ENCODE results near the gene PPP1R8. TPM values are rescaled to one million over a fixed set of nuclear protein-coding genes. Genes with fewer than 3 reads are reported as not detected.

The PPP1R8 gene
- total and polyA plus RNA-seq, 2 donors (not counting 1 experiment from before 2014, with no cell fraction given): 42.2 to 48.9 TPM

- Histone ChIP-seq H3K9me3 (ENCODE audit: control insufficient read depth, insufficient read depth, low read depth, low read length) (no peaks in the 10 kb centered on the region), H3K27me3 (ENCODE audit: control insufficient read depth, insufficient read depth, low read length) (no peaks in the 10 kb centered on the region), H4K20me1 (ENCODE audit: control insufficient read depth, extremely low read depth, insufficient read depth, low read length) (no peaks in the 10 kb centered on the region), H3K9ac (ENCODE audit: insufficient read depth, low read length) (no peak overlapping the region), H3K79me2 (ENCODE audit: control insufficient read depth, insufficient read depth, low read length) (no peaks in the 10 kb centered on the region), H3K36me3 (ENCODE audit: control insufficient read depth, insufficient read depth, low read length) (no peaks in the 10 kb centered on the region), H3K4me1 (ENCODE audit: control insufficient read depth, extremely low read depth, insufficient read depth, low read length) (no peaks in the 10 kb centered on the region), H2AFZ (ENCODE audit: low read length) (no peak overlapping the region), H3K4me3 (replicated peaks in 1 of 4; ENCODE audit: control extremely low read depth in 1 of 4, insufficient read depth in 1 of 4, low read depth in 3 of 4, low read length in 4 of 4) (no peak overlapping the region), H3K27ac (ENCODE audit: insufficient read depth, low read length) (no peak overlapping the region), H3K4me2 (ENCODE audit: extremely low read depth, insufficient read depth, low read length) (no peak overlapping the region)
- TF ChIP-seq CTCF (conservative IDR thresholded peaks at IDR 0.05 in 1 of 2, IDR thresholded peaks at IDR 0.05 in 1 of 2; ENCODE audit: low read depth in 1 of 2, low read length in 2 of 2) (no peak), EZH2 (IDR thresholded peaks at IDR 0.05; ENCODE audit: low read length, missing control alignments) (no peak)
- DNase-seq (ENCODE audit: low read depth in 2 of 2): no peak
Measured at GRCh38 chr1:27885621-27886352, 55.2 kb downstream of the PPP1R8 start.

GRCh38 chr1:27886353-27886679 is 55.7 kb downstream of the PPP1R8 start:
- no peaks in the 10 kb centered on the region for H3K9me3 ChIP-seq (ENCODE audit: control insufficient read depth, insufficient read depth, low read depth, low read length)
- no peak overlapping the region for H3K4me3 ChIP-seq (replicated peaks in 1 of 4; ENCODE audit: control extremely low read depth in 1 of 4, insufficient read depth in 1 of 4, low read depth in 3 of 4, low read length in 4 of 4)
- H3K27ac ChIP-seq (ENCODE audit: insufficient read depth, low read length): no peak overlapping the region
- TF ChIP-seq CTCF (conservative IDR thresholded peaks at IDR 0.05 in 1 of 2, IDR thresholded peaks at IDR 0.05 in 1 of 2; ENCODE audit: low read depth in 1 of 2, low read length in 2 of 2): no peak
- no peak for TF ChIP-seq EZH2 (IDR thresholded peaks at IDR 0.05; ENCODE audit: low read length, missing control alignments)
- H3K4me1 ChIP-seq (ENCODE audit: control insufficient read depth, extremely low read depth, insufficient read depth, low read length): no peaks in the 10 kb centered on the region
- H3K4me2 ChIP-seq (ENCODE audit: extremely low read depth, insufficient read depth, low read length): no peak overlapping the region
- H3K27me3 ChIP-seq (ENCODE audit: control insufficient read depth, insufficient read depth, low read length): no peaks in the 10 kb centered on the region
- H4K20me1 ChIP-seq (ENCODE audit: control insufficient read depth, extremely low read depth, insufficient read depth, low read length): no peaks in the 10 kb centered on the region
- no peaks in the 10 kb centered on the region for H3K36me3 ChIP-seq (ENCODE audit: control insufficient read depth, insufficient read depth, low read length)
- no peak for DNase-seq (ENCODE audit: low read depth in 2 of 2)
- H2AFZ ChIP-seq (ENCODE audit: low read length): no peak overlapping the region
- H3K9ac ChIP-seq (ENCODE audit: insufficient read depth, low read length): no peak overlapping the region
- H3K79me2 ChIP-seq (ENCODE audit: control insufficient read depth, insufficient read depth, low read length): no peaks in the 10 kb centered on the region

GRCh38 chr1:27886744-27887143 is 56.2 kb downstream of the PPP1R8 start:
- no peak for DNase-seq (ENCODE audit: low read depth in 2 of 2)
- H3K36me3 ChIP-seq (ENCODE audit: control insufficient read depth, insufficient read depth, low read length): no peaks in the 10 kb centered on the region
- no peaks in the 10 kb centered on the region for H3K27me3 ChIP-seq (ENCODE audit: control insufficient read depth, insufficient read depth, low read length)
- no peaks in the 10 kb centered on the region for H4K20me1 ChIP-seq (ENCODE audit: control insufficient read depth, extremely low read depth, insufficient read depth, low read length)
- H3K4me1 ChIP-seq (ENCODE audit: control insufficient read depth, extremely low read depth, insufficient read depth, low read length): no peaks in the 10 kb centered on the region
- no peak overlapping the region for H3K4me2 ChIP-seq (ENCODE audit: extremely low read depth, insufficient read depth, low read length)
- H3K79me2 ChIP-seq (ENCODE audit: control insufficient read depth, insufficient read depth, low read length): no peaks in the 10 kb centered on the region
- no peak overlapping the region for H3K9ac ChIP-seq (ENCODE audit: insufficient read depth, low read length)
- TF ChIP-seq EZH2 (IDR thresholded peaks at IDR 0.05; ENCODE audit: low read length, missing control alignments): no peak
- no peak for TF ChIP-seq CTCF (conservative IDR thresholded peaks at IDR 0.05 in 1 of 2, IDR thresholded peaks at IDR 0.05 in 1 of 2; ENCODE audit: low read depth in 1 of 2, low read length in 2 of 2)
- H2AFZ ChIP-seq (ENCODE audit: low read length): no peak overlapping the region
- H3K4me3 ChIP-seq (replicated peaks in 1 of 4; ENCODE audit: control extremely low read depth in 1 of 4, insufficient read depth in 1 of 4, low read depth in 3 of 4, low read length in 4 of 4): no peak overlapping the region
- no peaks in the 10 kb centered on the region for H3K9me3 ChIP-seq (ENCODE audit: control insufficient read depth, insufficient read depth, low read depth, low read length)
- no peak overlapping the region for H3K27ac ChIP-seq (ENCODE audit: insufficient read depth, low read length)
